ENCODE results near the gene B4GALNT2.
A peak's percentile ranks its signal among the peaks of the same experiment; 100 is the strongest.

Gene B4GALNT2

DNA sequence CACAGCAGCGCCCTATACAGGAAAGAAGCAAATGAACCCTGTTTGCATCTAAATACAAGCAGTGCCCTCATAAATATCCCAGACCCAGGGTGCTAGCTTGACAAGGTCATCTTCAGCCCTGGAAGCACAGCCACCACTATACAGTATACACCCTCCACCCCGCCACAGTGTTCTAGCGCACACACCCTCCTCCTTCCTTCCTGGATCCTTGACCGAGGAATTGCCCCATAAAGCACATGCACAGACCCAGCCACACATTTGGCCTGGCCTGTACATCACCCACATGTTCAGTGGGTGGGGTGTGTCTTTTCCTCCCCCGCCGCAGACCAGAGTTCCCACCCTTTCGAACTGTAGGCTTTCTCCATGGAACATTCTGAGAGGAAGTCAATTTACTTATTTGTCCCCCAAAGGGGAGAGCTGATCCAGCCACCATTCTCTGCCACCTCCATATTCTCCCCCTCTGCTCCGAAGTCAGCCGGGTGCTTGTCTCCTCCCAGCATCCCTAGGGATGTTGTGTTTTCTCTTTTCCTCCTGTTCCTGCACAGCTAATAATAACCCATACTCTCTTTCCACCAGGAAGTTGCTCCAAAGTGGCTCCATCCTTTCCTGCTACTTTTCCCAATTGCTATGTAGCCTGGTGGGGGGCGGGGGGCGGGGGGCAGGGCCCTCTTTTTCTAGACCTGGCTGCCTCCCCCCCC is 84.5 kb downstream of the B4GALNT2 start:
- TF ChIP-seq, protein P1, sequence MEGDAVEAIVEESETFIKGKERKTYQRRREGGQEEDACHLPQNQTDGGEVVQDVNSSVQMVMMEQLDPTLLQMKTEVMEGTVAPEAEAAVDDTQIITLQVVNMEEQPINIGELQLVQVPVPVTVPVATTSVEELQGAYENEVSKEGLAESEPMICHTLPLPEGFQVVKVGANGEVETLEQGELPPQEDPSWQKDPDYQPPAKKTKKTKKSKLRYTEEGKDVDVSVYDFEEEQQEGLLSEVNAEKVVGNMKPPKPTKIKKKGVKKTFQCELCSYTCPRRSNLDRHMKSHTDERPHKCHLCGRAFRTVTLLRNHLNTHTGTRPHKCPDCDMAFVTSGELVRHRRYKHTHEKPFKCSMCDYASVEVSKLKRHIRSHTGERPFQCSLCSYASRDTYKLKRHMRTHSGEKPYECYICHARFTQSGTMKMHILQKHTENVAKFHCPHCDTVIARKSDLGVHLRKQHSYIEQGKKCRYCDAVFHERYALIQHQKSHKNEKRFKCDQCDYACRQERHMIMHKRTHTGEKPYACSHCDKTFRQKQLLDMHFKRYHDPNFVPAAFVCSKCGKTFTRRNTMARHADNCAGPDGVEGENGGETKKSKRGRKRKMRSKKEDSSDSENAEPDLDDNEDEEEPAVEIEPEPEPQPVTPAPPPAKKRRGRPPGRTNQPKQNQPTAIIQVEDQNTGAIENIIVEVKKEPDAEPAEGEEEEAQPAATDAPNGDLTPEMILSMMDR (IDR thresholded peaks at IDR 0.05), result no peak

DNA sequence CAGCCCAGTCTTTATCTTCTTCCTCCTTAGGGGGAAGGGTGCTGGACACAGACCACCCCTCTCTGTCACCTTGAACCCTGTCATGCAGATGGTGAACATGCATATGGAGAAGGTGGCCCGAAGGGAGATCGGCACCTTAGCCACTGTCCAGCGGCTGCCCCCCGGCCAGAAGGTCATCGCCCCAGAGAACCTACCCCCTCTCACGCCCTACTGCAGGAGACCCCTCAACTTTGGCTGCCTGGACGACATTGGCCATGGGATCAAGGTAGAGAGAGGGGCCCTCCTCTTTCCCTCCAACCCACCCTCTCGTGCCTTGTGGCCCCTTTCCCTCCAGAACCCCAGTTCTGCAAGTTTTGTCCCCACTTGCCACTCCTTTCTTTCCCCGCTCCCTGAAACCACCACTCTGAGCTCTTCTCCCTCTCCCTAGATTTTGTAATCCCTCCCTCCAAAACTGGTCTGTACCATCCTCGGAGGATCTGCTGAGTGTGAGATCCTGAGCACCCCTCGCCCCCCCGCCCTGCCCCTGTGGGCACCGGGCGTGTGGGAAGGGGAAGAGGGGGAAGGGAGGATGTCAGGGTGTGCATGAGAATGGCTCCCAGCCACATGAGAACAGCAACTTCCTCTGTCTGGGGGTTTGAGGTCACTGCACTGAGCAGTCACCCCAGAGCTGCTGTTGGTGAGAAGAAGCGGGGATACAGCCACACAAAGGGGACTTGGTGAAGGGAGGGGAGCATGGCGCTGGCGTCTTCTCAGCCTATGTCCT is 85.3 kb downstream of the B4GALNT2 start:
- TF ChIP-seq, protein P1 (IDR thresholded peaks at IDR 0.05), result no peak

DNA sequence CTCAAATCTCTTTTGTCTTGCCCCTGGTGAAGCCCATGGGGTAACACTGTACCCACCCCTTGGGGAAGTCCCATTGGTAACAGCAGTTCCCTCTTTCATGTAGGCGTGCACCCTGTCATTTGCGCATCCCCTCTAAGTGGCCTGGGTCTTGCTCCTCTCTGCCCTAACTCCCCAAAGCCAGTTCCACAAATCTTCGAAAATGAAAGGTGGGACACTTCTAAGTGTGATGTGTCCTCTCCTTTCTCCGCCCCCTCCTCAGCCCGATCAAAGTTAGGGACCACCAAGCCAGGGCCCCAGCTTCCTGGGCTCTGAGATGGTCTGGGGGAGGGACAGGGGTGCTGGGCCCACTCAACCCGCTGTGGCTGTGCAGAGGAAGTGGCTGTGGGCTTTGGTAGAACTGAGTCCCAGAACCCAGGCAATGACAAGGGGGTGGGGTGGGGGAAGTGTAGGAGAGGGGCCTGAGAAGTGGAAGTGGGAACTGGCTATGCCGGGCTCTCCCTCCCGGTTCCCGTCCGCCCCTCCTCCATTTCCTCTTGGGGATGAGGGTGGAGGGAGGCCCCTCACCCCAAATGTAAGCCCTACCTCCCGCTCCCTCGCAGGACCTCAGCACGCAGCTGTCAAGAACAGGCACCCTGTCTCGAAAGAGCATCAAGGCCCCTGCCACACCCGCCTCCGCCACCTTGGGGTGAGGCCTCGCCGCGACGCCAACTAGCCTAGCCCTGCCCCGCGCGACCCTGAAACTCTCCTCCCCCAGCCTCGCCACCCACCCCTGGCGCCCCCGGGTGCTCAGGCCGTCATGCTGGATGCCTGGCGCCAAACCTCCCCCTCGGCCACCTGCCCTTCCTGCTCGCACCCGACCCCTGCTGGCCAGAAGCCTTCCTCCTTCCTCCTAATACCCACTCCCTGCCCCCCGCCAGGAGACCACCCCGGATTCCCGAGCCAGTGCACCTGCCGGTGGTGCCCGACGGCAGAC is 86.7 kb downstream of the B4GALNT2 start:
- TF ChIP-seq, protein P1 (IDR thresholded peaks at IDR 0.05), result no peak

- TF ChIP-seq, protein P1 (IDR thresholded peaks at IDR 0.05), result no peak
Observed at GRCh38 chr17:49219987-49220386, 87.4 kb downstream of the B4GALNT2 start.

GRCh38 chr17:49223168-49223516 is 90.6 kb downstream of the B4GALNT2 start:
- TF ChIP-seq, protein P1 (IDR thresholded peaks at IDR 0.05), result no peak

DNA sequence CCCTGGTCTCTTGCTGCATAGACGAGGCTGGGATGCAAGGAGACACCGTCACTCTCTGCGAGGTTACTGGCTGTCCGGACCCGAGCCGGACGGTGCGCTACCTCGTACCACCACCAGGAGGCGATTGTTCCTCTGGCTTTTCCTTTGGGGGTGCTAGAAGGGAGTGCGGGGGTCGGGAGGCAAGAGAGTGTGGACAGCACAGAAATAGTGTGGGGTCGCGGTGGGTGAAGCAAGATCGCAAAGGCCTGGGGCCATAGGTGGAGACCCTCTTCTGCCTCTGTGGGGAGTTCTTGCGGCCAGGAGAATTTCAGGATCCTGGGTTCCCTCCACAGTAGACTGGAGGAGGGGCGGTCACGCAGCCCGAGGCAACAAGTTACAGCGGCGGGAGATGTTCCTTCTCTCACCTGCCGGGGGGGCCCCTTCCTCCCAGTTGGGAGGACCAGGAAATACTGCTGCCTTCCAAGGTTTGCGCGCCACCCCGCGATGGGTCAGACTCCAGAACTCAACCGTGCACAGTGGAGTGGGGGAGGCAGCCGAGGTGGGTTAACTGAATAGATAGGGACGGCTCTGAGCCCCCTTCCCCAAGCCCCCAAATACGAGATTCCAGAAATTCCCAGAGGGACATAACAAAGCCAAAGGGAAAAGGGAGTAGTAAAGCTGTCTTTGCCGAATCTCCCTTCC is 91.1 kb downstream of the B4GALNT2 start:
- TF ChIP-seq, protein P1 (IDR thresholded peaks at IDR 0.05), result peak; percentile 82
